Cardiac ventricle fibroblast (primary cell): ENCODE results near the gene UBE2F. TPM values are rescaled to one million over a fixed set of nuclear protein-coding genes. Genes with fewer than 3 reads are reported as not detected.

Source experiments
- total RNA-seq: library from RNA; depleted of rRNA; stranded (reverse); fragments of >200 nt; gene quantifications from 2 replicates; pipeline ENCODE4 v1.2.3, GENCODE V29; 2015

UBE2F gene
- 46.4 and 62.2 TPM in 2 replicates for total RNA-seq

GRCh38 chr2:237966565-237967462 is at the start of gene UBE2F:
Gene UBE2F (plus strand): TSS chr2:237967014. CDS start chr2:237973108, 6,094 bp downstream.

DNA sequence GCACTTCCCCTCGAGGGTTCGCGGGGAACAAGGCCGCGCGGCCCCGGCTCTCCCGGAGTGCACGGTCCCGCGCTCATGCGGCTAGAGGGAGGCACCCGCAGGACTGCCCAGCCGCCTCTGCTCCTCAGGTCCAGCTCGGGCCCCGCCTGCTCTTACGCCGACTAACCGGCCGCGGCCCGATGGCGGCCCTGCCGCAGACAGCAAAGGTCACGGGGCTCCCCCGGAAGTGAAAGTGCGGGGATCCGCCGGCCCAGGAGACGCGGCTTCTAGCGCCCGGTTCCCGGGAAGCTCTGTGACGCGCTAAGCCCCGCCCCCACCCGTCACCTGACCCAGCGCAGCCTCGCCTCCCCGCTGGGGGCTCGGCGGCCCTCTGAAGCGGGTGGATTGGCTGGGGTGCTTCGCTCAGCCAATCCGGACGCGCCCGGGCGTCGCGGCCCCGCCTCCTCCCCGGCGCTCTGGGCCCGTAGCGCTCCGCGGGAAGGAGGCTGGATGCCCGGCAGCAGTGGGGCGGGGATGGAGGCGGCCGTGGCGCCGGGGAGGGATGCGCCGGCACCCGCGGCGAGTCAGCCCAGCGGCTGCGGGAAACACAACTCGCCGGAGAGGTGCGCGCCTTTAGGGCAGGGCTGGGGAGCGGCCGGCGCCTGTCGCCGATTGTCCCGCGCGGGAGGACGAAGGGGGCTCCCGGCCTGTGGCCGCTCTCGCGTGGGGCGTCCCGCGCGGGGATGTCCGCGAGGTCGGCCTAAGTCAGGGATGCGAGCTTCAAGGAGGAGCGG is 93.9 kb downstream of the UBE2F start, which contains the start of gene SCLY:
Gene SCLY, plus strand, starts transcription at position 460 of the 773 bp plus-strand sequence. Its CDS starts 54 bp downstream, at position 514.

Other genes starting within 250 kb of the UBE2F start
- gene RBM44, start 168.2 kb upstream of the UBE2F start, total RNA-seq: 0.06 and 0.29 TPM in 2 replicates
- gene RAMP1, start 107.4 kb upstream of the UBE2F start, total RNA-seq: 16.5 and 37.2 TPM in 2 replicates
- gene SCLY, start 94.0 kb downstream of the UBE2F start, total RNA-seq: 11.0 and 14.9 TPM in 2 replicates
- 1.5 and 2.0 TPM in 2 replicates for gene ESPNL, start 133.3 kb downstream of the UBE2F start, total RNA-seq
- 0.06 TPM in 1 of 2 replicates, not detected in the other for gene KLHL30, start 171.7 kb downstream of the UBE2F start, total RNA-seq
- gene ERFE, start 192.0 kb downstream of the UBE2F start, total RNA-seq: 3.9 and 9.2 TPM in 2 replicates
- 15.5 and 16.0 TPM in 2 replicates for gene ILKAP, start 236.7 kb downstream of the UBE2F start, total RNA-seq